Tongue (tissue), 2 donors: Measurements from ENCODE around the gene BPIFA3. TPM values are rescaled to one million over a fixed set of nuclear protein-coding genes. Genes with fewer than 3 reads are reported as not detected.
"Not testable (repeated sequence)": the region's sequence is repeated elsewhere in the genome, so short reads cannot be mapped to it uniquely, and the experiment has no call there.

Experiments used
- DNase-seq: peaks from one replicate; pipeline ENCODE4 v3.0.0-alpha.2; 2015
- total RNA-seq: library from RNA; depleted of rRNA; stranded (reverse); fragments of >200 nt; gene quantifications from one replicate; pipeline ENCODE4 v1.2.3, GENCODE V29; 2014

BPIFA3 gene
- total RNA-seq, result not detected

DNA sequence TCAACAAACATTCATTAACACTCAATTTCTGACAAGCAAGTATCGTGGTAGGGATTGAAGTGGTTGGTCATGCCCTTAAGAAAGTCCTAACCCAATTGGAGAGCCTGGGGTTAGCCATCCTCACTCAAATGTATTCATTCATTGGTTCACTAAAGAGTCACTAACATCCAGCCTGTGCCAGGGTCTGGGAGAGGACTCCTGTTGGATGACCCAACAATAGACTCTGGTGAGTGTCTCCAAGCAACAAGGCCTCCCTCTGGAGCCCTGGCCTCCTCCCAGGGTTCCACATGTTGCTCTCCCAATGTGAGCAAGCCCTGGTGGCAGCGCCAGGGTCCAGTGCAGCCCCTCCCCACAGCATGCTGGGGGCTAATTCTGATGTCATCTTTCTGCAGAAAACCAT, at the start of gene BPIFA3:
Gene BPIFA3 (plus strand): TSS at position 301 of the 400 bp plus-strand sequence. CDS start 185 bp downstream, outside the sequence.
- DNase-seq, result no peak

DNA sequence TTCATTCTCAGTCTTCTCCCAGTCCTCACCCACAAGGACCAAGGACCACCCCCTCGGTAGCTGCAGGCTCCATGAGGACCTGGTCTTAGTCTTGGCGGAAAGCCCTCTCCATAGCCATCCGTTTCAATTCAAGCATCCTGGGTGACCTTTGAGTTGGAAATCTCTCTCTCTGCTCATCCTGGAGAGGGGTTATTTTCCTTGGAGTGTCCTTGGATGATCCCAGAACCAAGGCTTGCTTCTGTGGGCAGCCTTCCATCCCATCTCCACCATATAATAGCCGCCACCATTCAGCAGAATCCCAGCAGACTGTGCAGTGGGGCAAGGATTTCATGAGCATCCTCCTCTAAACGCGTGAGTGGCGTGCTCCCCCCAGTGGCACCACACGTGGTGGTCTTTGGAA, 49.3 kb upstream of the BPIFA3 start, which contains the start of gene BPIFA2:
Gene BPIFA2 (plus strand): TSS at position 301 of the 400 bp plus-strand sequence. CDS start 987 bp downstream, outside the sequence.
- no peak for DNase-seq

DNA sequence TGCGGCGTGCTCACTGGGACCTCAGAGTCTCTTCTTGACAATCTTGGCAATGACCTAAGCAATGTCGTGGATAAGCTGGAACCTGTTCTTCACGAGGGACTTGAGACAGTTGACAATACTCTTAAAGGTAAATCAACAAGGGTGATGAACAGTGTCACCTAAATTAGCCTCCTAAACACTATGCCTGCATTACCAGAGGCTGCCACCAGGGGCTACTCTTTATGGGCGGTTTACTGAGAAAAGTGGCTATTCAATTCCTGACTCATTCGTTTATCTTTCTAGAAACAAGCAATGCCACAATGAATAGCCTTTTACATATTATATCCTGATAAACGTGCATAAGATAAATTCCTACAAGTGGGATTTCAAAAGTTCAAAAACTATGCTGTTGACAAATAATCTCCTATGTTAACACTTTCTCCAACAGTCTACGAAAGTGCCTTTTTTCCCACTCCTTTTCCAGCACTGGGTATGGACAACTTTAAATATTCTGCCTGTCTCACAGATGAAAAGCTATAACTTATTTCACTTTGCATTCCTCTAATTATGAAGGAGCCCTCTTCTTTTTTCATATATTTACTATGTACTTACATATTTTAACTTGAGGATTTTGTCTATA, 47.9 kb upstream of the BPIFA3 start:
- no peak for DNase-seq

DNA sequence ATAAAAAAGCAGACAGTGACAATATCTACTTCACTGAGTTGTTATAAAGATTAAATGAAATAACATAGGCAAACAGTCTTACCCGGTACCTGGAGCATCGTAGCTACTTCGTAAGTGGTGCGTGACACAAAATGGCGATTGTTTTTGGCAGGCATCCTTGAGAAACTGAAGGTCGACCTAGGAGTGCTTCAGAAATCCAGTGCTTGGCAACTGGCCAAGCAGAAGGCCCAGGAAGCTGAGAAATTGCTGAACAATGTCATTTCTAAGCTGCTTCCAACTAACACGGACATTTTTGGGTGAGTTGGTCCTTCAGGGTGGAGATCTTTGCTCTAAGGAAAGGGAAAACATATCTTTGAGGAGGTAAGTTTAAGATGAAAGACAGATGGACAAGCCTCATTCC, 44.4 kb upstream of the BPIFA3 start:
- DNase-seq, result no peak

DNA sequence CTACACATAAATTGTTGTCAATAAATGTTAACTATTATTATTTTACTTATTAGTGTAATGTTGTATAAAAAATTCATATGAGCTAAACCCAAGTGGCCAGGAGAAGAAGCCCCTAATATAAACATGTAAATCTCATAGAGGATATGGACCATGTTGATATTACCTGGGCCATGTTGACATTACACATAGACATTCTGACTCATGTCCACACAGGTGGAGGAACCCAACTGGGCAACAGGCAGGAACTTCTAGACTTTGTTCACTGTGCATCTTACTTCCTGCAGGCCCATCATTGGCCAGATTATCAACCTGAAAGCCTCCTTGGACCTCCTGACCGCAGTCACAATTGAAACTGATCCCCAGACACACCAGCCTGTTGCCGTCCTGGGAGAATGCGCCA, 42.0 kb upstream of the BPIFA3 start:
- no peak for DNase-seq

DNA sequence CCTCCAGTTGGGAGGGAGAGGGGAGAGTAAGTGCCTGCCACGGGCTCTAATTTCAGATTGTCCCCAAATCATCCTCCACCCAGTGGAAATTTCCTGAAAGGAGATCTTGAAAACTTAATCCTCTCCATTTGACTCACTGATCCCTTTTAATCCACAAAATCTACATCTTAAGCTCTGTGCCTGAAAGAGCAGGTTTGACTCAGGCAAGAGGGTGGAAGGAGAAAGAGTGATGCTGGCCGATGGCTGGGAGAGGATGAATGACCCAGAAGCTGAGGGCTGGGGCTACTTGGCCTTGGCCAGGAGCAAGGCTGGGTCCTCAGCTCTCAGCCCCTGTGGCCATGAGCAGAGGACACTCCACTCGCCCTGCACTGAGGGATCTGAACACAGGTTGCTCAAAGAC, 41.1 kb upstream of the BPIFA3 start:
- DNase-seq, result peak; percentile 21

DNA sequence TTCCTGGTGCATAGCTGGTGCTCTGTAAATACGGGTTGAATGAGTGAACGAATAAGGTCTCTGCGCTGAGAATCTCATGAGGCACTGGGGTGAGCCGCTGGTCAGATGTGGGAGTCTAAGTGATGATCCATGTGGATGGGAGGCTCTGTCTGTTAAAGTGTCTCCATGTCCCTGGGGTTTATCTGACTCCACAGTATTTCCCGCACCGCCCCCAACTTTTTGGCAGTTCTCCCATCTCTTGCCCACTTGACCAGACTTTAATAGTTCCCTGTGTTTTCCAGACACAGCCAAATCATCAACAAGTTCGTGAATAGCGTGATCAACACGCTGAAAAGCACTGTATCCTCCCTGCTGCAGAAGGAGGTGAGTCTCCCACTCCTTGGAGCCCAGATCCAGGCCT, 39.3 kb upstream of the BPIFA3 start:
- no peak for DNase-seq

DNA sequence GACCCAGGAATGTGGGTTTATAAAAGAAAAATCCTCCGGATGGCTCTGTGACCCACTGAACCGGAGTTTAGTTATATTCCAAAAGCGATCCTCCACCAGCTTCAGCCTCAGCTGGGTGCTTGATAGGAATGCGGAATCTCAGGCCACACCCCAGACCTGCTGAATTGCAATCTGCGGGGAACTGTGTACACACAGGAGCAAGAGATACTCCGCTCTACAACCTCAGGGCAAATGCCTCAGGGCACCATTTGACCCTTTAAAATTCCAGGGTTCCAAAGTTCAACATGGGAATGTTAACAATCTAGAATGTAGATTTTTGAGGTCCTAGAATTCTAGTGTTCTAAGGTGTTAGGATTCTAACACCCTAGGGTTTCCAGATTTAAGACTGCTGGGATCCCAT, 38.4 kb upstream of the BPIFA3 start:
- no peak for DNase-seq

DNA sequence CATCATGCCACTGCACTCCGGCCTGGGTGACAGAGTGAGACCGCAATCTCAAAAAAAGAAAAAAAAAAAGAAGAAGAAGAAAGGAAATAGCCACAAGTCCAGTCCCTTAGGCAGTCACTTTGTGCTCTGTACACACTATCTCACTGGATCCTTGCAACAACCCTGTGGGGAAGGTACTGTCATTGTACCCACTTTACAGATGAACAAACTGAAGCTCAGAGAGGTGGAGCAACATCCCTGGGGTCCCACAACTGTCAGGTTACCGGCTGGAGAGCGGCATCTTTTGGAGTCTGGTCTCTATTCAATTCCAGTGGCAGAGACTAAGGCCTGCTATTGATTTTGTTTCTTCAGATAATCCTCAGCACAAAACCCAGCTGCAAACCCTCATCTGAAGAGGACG, 37.0 kb upstream of the BPIFA3 start:
- DNase-seq, result no peak

DNA sequence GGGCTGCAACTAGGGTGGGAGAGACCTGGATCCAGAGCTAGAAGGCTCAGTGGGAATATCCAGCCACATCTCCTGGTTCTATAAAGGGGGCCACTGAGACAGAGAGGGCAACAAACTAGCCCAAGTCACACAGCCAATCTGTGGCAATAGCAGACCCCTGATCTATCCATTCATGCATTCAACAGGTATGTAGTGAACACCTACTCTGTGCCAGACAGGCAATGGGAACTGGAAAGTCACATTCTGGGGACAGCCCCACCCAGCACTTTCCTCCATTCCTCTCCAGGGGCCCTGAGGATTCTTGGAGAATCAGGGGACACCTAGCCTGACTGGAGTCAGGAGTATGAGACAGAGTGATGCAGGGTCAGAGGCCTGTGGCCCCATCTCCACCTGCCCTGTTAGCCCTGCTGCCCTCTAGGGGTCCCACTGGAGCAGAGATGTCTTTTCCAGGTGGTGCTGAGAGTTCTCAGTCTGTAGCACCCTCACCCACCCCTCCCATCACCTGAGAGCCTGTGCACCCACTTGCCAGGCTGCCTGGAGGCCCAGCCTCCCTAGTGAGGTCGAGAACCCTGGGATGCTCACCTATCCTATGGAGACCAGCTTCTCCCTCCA, 35.6 kb upstream of the BPIFA3 start:
- DNase-seq, result no peak

DNA sequence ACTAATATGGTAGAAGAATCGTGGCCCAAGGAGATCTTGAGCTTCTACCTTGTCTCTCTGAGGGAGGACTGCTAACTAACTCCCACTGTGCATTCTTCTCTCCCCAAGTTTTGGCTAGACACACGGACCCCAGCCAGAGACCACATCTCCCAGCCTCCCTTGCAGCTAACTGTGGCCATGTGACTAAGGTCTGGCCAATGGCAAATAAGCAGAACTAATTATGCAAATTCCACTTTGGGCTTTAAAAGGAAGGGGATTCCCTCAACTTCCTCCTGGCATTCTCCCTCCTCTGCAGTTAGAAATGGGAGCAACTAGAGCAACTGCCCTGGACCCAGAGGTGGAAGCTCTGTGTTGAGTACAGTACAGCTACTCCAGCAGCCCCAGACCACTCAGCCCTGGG, 33.8 kb upstream of the BPIFA3 start:
- no peak for DNase-seq

DNA sequence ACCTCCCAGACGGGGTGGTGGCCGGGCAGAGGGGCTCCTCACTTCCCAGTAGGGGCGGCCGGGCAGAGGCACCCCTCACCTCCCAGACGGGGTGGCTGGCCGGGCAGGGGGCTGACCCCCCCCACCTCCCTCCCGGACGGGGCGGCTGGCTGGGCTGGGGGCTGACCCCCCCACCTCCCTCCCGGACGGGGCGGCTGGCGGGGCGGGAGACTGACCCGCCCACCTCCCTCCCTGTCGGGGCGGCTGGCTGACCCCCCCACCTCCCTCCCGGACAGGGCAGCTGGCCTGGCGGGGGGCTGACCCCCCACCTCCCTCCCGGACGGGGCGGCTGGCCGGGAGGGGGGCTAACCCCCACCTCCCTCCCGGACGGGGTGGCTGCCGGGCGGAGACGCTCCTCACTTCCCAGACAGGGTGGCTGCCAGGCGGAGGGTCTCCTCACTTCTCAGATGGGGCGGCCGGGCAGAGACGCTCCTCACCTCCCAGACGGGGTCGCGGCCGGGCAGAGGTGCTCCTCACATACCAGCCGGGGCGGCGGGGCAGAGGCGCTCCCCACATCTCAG, 32.0 kb upstream of the BPIFA3 start:
- not testable (repeated sequence) for DNase-seq

DNA sequence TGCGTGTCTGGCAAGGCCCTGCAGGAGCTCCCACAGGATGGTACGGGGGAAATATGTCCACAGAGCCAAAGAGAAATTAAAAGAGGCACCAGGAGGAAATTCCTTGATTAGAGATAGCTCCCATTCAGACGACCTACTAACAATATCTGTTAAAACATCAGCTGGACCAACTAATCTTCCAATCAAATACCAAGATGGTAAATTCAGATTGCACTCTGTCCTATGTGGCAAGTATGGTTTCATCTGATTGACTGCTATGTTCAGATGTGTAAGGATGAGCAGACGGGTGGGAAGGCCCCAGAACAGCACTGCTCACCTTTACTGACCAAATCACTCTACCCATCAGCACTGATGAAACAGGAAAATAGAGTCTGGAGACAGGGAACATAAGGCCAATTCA, 29.7 kb upstream of the BPIFA3 start:
- no peak for DNase-seq

DNA sequence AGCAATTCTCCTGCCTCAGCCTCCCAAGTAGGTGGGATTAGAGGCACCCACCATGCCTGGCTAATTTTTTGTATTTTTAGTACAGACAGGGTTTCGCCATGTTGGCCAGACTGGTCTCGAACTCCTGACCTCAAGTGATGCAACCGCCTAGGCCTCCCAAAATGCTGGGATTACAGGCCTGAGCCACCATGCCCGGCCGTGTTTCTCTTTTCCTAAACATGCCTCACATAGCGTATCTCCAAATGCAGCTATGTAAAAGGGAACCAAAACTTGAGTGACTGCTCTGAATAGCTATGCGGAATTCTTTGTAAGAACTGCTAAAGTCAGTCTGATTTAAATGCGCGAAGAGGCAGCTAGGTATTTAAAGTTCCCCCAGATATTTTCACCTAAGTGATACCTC, 28.7 kb upstream of the BPIFA3 start:
- no peak for DNase-seq

DNA sequence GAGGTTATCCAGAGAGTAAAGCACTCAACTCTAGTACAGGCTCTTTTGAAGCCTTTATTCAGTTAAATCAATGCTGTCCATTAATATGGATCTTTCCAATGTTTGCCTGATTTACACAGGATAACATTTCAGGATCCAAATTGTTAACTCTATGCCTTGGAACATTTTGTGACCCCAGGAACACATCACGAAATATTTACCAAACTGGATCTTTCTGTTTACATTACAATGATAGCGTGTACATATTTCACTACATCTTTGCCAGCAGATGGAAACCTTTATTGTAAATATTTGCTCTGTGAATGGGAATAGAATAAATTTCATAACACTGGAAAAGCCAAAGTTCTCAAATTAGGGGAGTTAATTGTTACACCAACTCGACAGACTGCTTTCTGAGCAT, 25.7 kb upstream of the BPIFA3 start:
- peak; percentile 26 for DNase-seq

DNA sequence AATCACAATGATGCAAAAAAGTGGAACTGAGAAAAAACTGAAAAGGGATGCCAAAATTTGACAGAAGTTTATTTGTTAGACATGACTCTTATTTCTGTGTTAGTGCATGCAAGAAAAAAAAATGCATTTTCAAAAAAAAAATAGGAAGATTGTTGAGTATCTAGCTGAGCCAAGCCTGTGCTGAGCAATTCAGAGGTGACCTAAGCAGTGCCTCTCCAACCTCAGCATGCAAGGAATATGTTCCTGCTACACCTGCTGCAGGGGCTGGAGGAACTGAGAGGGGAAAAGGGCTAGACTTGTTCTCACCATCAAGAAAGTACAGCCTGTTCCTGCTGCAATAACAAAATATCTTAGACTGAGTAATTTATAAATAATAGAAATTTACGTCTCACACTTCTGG, 25.2 kb upstream of the BPIFA3 start:
- no peak for DNase-seq

DNA sequence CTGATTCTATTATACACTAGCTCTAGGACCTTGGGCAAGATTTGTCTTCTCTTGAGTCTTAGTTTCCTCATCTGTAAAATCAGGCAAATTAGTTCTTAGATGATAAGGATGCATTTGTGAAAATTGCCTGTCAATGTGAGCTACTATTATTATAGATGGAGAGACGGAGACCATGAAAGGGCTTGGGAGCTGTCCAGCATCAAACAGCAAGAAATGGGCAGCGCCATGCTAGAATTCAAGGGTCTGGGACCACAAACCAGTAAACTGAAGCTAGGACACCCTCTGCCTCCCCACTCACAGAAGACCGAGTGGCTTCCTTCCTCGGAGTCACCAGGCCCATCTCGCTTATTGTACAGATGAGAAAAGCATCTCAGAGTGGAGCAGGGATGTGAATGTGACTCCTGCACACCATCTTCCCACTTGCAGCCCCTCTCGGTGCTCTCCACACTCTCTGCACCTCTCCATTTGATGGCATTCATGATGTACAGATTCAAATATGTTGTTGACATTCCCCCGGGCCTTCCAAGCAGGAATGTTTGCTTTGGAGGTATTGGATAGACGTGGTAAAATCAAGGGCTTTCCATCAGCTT, 24.1 kb upstream of the BPIFA3 start:
- DNase-seq, result peak; percentile 12

DNA sequence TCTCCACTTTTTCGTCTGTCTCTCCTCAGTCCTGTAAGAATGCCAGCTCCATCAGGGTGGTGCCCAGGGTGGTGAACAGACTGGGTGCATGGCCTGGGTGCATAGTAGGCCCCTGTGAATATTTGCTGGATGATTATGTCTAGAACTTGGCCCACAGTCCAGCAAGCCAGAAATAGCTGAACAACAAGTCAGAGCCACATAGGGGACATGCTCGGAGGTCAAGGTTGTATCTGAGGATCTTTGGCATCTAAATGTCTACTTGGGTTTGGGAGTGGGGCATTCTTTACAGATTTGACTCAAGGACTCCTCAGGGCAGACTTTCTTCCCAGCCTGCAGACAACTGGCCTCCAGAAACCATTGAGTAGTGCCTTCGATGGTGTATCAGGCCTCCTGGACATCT, 18.1 kb upstream of the BPIFA3 start:
- no peak for DNase-seq

DNA sequence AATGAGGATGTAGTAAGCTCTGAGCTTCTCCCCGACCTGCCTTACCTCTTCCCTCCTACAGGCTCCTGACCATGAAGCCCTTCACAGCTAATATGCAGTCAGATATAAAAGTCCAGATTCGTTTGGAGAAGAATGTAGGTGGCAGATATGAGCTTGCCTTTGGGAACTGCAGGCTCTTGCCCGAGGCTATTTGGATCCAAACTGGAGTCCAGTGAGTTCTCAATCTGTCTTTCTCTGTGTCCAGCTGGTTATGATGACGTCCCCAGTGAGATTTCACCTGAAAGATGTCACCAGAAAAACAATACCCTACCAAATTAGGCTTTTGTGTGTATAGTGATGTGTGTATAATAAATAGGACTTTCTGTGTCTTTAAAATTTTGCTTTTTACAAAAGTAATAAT, 14.7 kb upstream of the BPIFA3 start:
- DNase-seq, result no peak

DNA sequence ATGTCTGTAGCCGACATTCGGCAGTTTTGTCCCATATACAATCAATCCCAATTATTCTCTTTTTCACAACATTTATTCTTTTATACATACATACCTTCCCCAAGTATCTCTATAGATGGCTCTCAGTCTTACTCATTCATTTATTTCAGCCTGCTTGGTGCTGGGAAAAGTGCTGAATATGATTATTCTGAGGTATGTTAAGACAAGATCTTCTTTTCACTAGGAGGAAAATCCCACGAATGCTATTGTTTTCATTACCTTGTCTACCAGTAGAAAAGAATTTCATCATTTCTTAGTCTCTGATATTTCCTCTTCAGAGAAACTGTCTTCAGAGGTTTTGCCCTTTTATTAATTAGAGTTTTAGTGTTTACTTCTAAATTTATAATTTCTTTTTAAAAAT, 13.7 kb upstream of the BPIFA3 start:
- DNase-seq, result no peak

DNA sequence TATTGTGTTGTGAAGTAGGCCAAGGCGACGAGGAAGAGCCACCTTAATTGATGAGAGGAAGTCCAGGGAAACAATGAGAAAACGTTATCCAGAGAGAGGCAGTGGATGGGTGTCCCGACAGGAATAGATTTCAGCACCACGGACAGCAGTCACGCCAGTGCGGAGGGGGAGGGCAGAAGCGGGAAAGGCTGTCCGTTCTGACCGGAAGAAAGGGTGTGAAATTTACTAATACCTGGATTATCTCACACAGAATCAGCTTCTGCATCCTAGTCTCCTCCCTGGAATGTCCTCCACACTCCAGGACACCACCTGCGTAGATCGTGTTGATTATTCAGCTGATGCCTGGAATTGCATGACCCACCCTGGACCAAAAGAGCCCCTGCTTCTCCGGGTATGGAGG, 7.4 kb upstream of the BPIFA3 start:
- peak; percentile 90 for DNase-seq

DNA sequence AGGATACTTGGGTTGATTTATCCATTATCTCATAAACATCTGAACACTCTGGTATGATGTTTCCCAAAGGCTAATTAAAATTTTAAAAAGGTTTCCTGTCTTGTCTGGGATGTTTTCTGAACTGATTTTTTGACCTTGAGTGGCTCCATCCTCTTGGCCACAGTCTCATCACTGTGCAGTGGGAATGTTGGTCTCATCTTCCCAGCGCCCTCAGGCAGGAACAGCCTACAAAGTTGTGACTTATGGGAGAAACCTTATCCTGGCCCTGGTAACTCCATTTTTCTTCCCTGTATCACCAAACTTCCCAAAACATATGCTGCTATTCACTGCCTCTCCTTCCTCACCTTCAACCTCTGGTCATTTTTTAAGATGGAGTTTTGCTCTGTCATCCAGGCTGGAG, 6.8 kb upstream of the BPIFA3 start:
- DNase-seq, result no peak

DNA sequence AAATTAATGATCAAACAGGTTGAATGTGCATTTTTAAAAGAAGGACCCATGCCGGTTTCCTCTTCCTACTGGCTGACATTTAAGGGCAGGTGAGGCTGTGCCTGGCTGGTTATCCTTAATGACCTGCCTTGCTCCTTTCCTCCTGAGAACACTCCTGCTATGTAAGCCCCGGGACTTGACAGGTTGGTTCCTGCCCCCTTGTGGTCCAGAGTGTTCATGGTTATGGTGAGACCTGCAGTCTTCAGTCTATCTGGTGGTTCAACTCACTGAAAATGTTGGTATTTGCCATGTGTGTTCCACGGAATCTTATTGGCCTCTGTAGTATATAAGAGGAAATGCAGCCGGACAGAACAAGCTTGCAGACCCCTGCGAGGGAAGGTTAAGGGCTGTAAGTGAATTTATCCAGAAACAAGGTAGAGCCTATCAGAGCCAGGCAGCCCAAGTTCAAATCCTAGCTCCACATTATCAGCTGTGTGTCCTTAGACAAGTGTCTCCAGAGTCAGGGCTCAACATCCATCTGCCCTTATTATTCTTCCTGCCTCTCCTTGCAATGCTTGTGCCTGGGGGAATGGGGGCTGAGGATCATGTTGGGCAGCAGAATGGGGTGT, 5.2 kb upstream of the BPIFA3 start:
- DNase-seq, result peak; percentile 49
